DMS 273 (cell line): ENCODE data around the gene PDE4C.
A peak's percentile ranks its signal among the peaks of the same experiment; 100 is the strongest.

Experiments
- DNase-seq: peaks from one replicate; lab custom pipeline; 2025; ENCODE audit not compliant: unreplicated experiment; lab: John Stamatoyannopoulos, UW

The PDE4C gene

GRCh38 chr19:18225702-18226468 is at the start of gene PDE4C:
Gene PDE4C, minus strand, starts transcription at chr19:18226438. Its CDS starts 23 bp downstream, at chr19:18226415.
- peak; percentile 83 for DNase-seq

GRCh38 chr19:18274781-18275356 is 48.6 kb upstream of the PDE4C start:
- DNase-seq, result peak; percentile 82

GRCh38 chr19:18274219-18274780 is 48.1 kb upstream of the PDE4C start, which contains the start of gene IQCN:
Gene IQCN, minus strand, starts transcription at chr19:18274452. Its CDS starts 4,974 bp downstream, at chr19:18269478.
- peak; percentile 50 for DNase-seq

- no peak for DNase-seq
Measured at GRCh38 chr19:18273561-18274218, 47.5 kb upstream of the PDE4C start.

GRCh38 chr19:18271433-18271841 is 45.2 kb upstream of the PDE4C start:
- DNase-seq, result peak; percentile 41

- DNase-seq, result no peak
Measured at GRCh38 chr19:18270326-18270725, 44.1 kb upstream of the PDE4C start.

- no peak for DNase-seq
Measured at GRCh38 chr19:18269070-18269723, 43.0 kb upstream of the PDE4C start.

GRCh38 chr19:18266771-18267686 is 40.8 kb upstream of the PDE4C start:
- no peak for DNase-seq

GRCh38 chr19:18265582-18265981 is 39.3 kb upstream of the PDE4C start:
- DNase-seq, result no peak

GRCh38 chr19:18264971-18265540 is 38.8 kb upstream of the PDE4C start:
- DNase-seq, result no peak

GRCh38 chr19:18264137-18264854 is 38.1 kb upstream of the PDE4C start:
- no peak for DNase-seq

GRCh38 chr19:18263324-18264136 is 37.3 kb upstream of the PDE4C start:
- no peak for DNase-seq

GRCh38 chr19:18262917-18263316 is 36.7 kb upstream of the PDE4C start:
- DNase-seq, result no peak

GRCh38 chr19:18262144-18262543 is 35.9 kb upstream of the PDE4C start:
- DNase-seq, result no peak

- no peak for DNase-seq
Measured at GRCh38 chr19:18261474-18261873, 35.2 kb upstream of the PDE4C start.

GRCh38 chr19:18259893-18260292 is 33.7 kb upstream of the PDE4C start:
- no peak for DNase-seq

GRCh38 chr19:18257503-18258470 is 31.5 kb upstream of the PDE4C start:
- no peak for DNase-seq
